Right lobe of liver (tissue), 6 donors: ENCODE results near the gene PURA. TPM values are rescaled to one million over a fixed set of nuclear protein-coding genes. Genes with fewer than 3 reads are reported as not detected.

Experiments used
- ATAC-seq, 4 donors: fragments of 200-7000 bp; cut with Tn5 transposase; one replicate each; pipeline ENCODE4 v1.9.1; 2020; ENCODE audit warnings: mild to moderate bottlenecking in 4 of 4, moderate library complexity in 4 of 4
- DNase-seq, 3 donors: peaks; one replicate each; pipeline ENCODE4 v3.0.0-alpha.2; 2020
- H3K27ac ChIP-seq, 3 donors: fragments of 200-600 bp; one replicate each; pipeline ENCODE4 v1.8.0; 2022
- H3K27me3 ChIP-seq, 2 donors: fragments of 200-600 bp; one replicate each; pipeline ENCODE4 v1.8.0; 2022
- H3K36me3 ChIP-seq, 4 donors: fragments of 200-600 bp; sonication (generic) in 1 of 4; one replicate each; pipeline versions ENCODE4 v1.5.1 to v1.8.0; 2017 to 2022; ENCODE audit warnings: control low read depth in 1 of 4
- H3K4me1 ChIP-seq, 4 donors: fragments of 200-600 bp; sonication (generic) in 1 of 4; one replicate each; pipeline versions ENCODE4 v1.5.1 to v1.8.0; 2017 to 2022; ENCODE audit warnings: control low read depth in 1 of 4
- H3K4me3 ChIP-seq, 3 donors: fragments of 200-600 bp; one replicate each; pipeline ENCODE4 v1.8.0; 2022
- H3K9me3 ChIP-seq, 4 donors: fragments of 200-600 bp; sonication (generic) in 1 of 4; one replicate each; pipeline versions ENCODE4 v1.5.1 to v1.8.0; 2017 to 2022; ENCODE audit warnings: control low read depth in 1 of 4
- POLR2A ChIP-seq: fragments of 450-650 bp; IDR thresholded peaks from one replicate; pipeline ENCODE4 v1.6.1; 2017; ENCODE audit warnings: antibody characterized with exemption, mild to moderate bottlenecking
- WGBS: methylation state at CpG from one replicate; pipeline ENCODE4 v1.1.6; 2018; ENCODE audit warnings: low coverage, low lambda C conversion rate; ENCODE audit not compliant: insufficient coverage; ENCODE audit errors: missing lambda C conversion rate; 5-methylcytosine and 5-hydroxymethylcytosine counted together
- intact Hi-C, 2 donors: fragments of 100-400 bp; cut with DNase I; formaldehyde crosslinking; loops; one replicate each; pipeline versions ENCODE4 v1.11.2 to v1.14.1; 2022
- total RNA-seq, 6 experiments: library from RNA; depleted of rRNA in 2 of 6; stranded (reverse); fragments of >200 nt in 2 of 6; fragmentation: NEBNext Ultra II Directional in 3 of 6; extraction: Animal tissue kit (Norgen Biotek cat#: 25700) in 3 of 6; gene quantifications; one replicate each; pipeline versions ENCODE4 v1.1.0 to v1.2.4, GENCODE V29; 2016 to 2023
- TF ChIP-seq, protein P1 (sequence below), 4 donors: fragments of 200-600 bp in 3 of 4; fragments of 450-650 bp in 1 of 4; IDR thresholded peaks; one replicate each; pipeline versions ENCODE4 v1.5.1 to v1.8.0; 2016 to 2022; ENCODE audit warnings: antibody characterized with exemption in 4 of 4, mild to moderate bottlenecking in 2 of 4
- donor health status: DM: no; HTN: yes; CAD: no.
- donor health status: DM: no; HTN: no; CAD: no.
- donor health status: DM: no; HTN: no; CAD: no.
- donor health status: DM: no; HTN: yes; CAD: no.
- donor health status: DM: no; HTN: yes; CAD: no.

Gene PURA
- total RNA-seq, 6 experiments from 2014 or later, result 8.7 to 14.1 (median 12.1) TPM

GRCh38 chr5:140107312-140108092 lies 6.4 kb upstream of the PURA start:
- Histone ChIP-seq H3K9me3 (no peaks in the 10 kb centered on the region), H3K4me1 (peaks cover 0 to 18% (median 6%) of the 10 kb centered on the region in 4 donors), H3K27me3 (no peaks in the 10 kb centered on the region), H3K27ac (peak overlapping the region; percentile 94 to 98 (median 96)), H3K4me3 (peak overlapping the region; percentile 73 to 81 (median 75)), H3K36me3 (no peaks in the 10 kb centered on the region)
- peak; percentile 86 for TF ChIP-seq POLR2A
- TF ChIP-seq, protein P1, sequence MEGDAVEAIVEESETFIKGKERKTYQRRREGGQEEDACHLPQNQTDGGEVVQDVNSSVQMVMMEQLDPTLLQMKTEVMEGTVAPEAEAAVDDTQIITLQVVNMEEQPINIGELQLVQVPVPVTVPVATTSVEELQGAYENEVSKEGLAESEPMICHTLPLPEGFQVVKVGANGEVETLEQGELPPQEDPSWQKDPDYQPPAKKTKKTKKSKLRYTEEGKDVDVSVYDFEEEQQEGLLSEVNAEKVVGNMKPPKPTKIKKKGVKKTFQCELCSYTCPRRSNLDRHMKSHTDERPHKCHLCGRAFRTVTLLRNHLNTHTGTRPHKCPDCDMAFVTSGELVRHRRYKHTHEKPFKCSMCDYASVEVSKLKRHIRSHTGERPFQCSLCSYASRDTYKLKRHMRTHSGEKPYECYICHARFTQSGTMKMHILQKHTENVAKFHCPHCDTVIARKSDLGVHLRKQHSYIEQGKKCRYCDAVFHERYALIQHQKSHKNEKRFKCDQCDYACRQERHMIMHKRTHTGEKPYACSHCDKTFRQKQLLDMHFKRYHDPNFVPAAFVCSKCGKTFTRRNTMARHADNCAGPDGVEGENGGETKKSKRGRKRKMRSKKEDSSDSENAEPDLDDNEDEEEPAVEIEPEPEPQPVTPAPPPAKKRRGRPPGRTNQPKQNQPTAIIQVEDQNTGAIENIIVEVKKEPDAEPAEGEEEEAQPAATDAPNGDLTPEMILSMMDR (IDR thresholded peaks at IDR 0.05), result peak in 3 of 4 donors; percentile 30 to 42 (median 35)
- ATAC-seq (peak; percentile 93 to 97 (median 94)), DNase-seq (peak; percentile 95 to 96 (median 95))
- intact Hi-C loops, result no loop called here
- 0% methylated on average over 9 of the region's 88 CpGs for WGBS

DNA sequence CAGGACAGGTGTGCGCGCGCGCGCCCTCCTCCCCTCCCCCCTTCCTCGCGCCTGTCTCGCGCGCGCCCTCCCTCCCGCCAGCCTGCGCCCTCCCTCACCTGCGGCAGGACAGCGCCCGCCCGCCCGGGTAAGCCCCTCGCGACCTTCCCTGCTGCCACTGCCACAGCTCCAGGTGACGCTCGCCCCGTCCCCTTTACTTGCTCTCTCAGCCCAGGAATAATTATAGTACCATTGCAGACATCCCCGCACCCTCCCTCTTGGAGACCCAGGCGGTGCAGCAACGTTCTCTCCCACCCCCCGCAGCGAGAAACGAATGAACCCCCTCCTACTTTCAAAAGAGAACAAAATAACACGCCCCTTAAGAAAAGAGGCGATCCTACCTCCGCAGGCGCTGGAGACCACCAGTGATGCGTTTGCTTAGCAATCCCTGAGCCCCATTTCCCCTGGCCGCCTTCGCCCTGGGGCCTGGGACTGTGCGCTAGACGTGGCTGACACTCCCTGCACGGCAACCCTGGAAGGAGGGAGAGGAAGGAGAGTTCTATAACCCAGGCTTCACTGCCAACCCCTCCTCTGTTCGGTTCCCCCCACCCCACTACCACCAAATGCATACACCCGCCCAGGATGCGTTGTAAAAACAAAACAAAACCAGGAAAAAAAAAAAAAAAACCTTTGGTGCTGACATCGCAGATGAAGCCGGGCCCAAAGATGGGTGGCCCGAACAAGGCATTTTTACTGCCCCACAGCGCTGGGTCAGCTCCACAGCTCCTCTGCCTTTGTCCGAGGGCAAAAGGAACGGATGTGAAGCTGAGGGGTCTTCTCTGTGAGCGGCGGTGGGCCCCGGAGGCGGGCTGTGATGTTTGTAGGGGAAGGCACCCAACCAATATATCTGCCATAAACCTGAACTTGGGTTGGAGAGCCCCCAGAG lies 5.6 kb upstream of the PURA start:
- peak in 3 of 4 donors; percentile 3 to 12 (median 10) for ATAC-seq
- Histone ChIP-seq H3K27me3 (no peaks in the 10 kb centered on the region), H3K9me3 (no peaks in the 10 kb centered on the region), H3K4me1 (peaks cover 0 to 26% (median 6%) of the 10 kb centered on the region in 4 donors), H3K4me3 (peak overlapping the region; percentile 73 to 81 (median 75)), H3K27ac (peak overlapping the region; percentile 94 to 98 (median 96)), H3K36me3 (no peaks in the 10 kb centered on the region)
- TF ChIP-seq POLR2A, result no peak
- TF ChIP-seq, protein P1 (IDR thresholded peaks at IDR 0.05), result no peak
- DNase-seq, result peak in 2 of 3 donors; percentile 35 to 51
- intact Hi-C loops, result no loop called here
- WGBS, result under 1% methylated on average over 38 of the region's 52 CpGs

GRCh38 chr5:140109018-140109758 lies 4.7 kb upstream of the PURA start:
- no peak for TF ChIP-seq POLR2A
- TF ChIP-seq, protein P1 (IDR thresholded peaks at IDR 0.05), result no peak
- intact Hi-C loops, result no loop called here
- 30% methylated on average over 20 of the region's 24 CpGs for WGBS
- H3K4me3 ChIP-seq, result peak overlapping the region; percentile 73 to 81 (median 75)
- no peaks in the 10 kb centered on the region for H3K9me3 ChIP-seq
- DNase-seq (peak in 1 of 3 donors; percentile 17), ATAC-seq (no peak)
- no peaks in the 10 kb centered on the region for H3K27me3 ChIP-seq
- H3K36me3 ChIP-seq, result no peaks in the 10 kb centered on the region
- H3K27ac ChIP-seq, result peak overlapping the region in 1 of 3 donors; percentile 98
- peaks cover 0 to 27% (median 6%) of the 10 kb centered on the region in 4 donors for H3K4me1 ChIP-seq
